Measurements from ENCODE around the gene WFS1.

Gene WFS1

GRCh38 chr4:6322761-6323566, 53.3 kb downstream of the WFS1 start:
- H3K27me3 ChIP-seq (replicated peaks; ENCODE audit: control insufficient read depth, insufficient read depth, low read length, poor library complexity, severe bottlenecking): no peaks in the 10 kb centered on the region
- DNase-seq: no peak

DNA sequence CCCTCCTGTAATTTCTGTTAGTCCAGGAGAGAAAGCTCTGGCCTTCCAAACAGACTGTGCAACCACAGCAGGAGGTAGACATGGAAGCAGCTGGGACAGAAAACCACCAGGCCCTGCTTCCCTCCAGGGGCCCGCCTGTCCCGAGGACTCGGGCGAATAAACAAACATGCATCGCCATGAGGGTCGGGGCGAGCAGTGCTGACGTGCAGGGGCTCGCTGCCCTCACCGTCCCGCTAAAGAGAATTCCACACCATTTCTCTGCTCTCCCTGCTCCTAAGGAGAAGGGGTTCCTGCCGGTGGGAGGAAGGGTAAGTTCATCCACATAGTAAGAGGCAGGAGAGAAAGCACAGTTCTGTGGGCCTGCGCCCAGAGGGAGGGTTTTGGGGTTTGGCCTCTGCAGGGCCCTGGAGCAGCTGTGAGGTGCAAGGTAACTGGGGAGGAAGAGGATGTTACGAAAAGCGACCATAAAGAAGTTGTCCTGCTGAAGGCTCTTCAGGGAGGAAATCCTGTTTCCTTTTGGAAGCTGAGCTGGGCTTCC, 54.9 kb downstream of the WFS1 start:
- Histone ChIP-seq H3K9me3 (ENCODE audit: control insufficient read depth, low read length) (no peaks in the 10 kb centered on the region), H3K4me1 (ENCODE audit: control insufficient read depth, insufficient read depth, low read length, poor library complexity, severe bottlenecking) (peaks cover 3% of the 10 kb centered on the region), H3K27ac (ENCODE audit: insufficient read depth, low read length, poor library complexity, severe bottlenecking) (no peak overlapping the region), H3K4me3 (ENCODE audit: insufficient read depth, low read depth, low read length, poor library complexity, severe bottlenecking) (no peak overlapping the region), H3K36me3 (ENCODE audit: control insufficient read depth, insufficient read depth, low read length) (no peaks in the 10 kb centered on the region), H3K27me3 (replicated peaks; ENCODE audit: control insufficient read depth, insufficient read depth, low read length, poor library complexity, severe bottlenecking) (no peaks in the 10 kb centered on the region)
- no peak for DNase-seq

More at GRCh38 chr4:6322761-6323566, 53.3 kb downstream of the WFS1 start:
- no peaks in the 10 kb centered on the region for H3K9me3 ChIP-seq (ENCODE audit: control insufficient read depth, low read length)
- H3K4me3 ChIP-seq (ENCODE audit: insufficient read depth, low read depth, low read length, poor library complexity, severe bottlenecking): no peak overlapping the region
- no peak overlapping the region for H3K27ac ChIP-seq (ENCODE audit: insufficient read depth, low read length, poor library complexity, severe bottlenecking)
- peaks cover 3% of the 10 kb centered on the region for H3K4me1 ChIP-seq (ENCODE audit: control insufficient read depth, insufficient read depth, low read length, poor library complexity, severe bottlenecking)
- H3K36me3 ChIP-seq (ENCODE audit: control insufficient read depth, insufficient read depth, low read length): no peaks in the 10 kb centered on the region

GRCh38 chr4:6324999-6325787, 55.5 kb downstream of the WFS1 start:
- Histone ChIP-seq H3K4me1 (ENCODE audit: control insufficient read depth, insufficient read depth, low read length, poor library complexity, severe bottlenecking) (peaks cover 3% of the 10 kb centered on the region), H3K4me3 (ENCODE audit: insufficient read depth, low read depth, low read length, poor library complexity, severe bottlenecking) (no peak overlapping the region), H3K27me3 (replicated peaks; ENCODE audit: control insufficient read depth, insufficient read depth, low read length, poor library complexity, severe bottlenecking) (no peaks in the 10 kb centered on the region), H3K27ac (ENCODE audit: insufficient read depth, low read length, poor library complexity, severe bottlenecking) (no peak overlapping the region), H3K36me3 (ENCODE audit: control insufficient read depth, insufficient read depth, low read length) (no peaks in the 10 kb centered on the region), H3K9me3 (ENCODE audit: control insufficient read depth, low read length) (no peaks in the 10 kb centered on the region)
- no peak for DNase-seq

DNA sequence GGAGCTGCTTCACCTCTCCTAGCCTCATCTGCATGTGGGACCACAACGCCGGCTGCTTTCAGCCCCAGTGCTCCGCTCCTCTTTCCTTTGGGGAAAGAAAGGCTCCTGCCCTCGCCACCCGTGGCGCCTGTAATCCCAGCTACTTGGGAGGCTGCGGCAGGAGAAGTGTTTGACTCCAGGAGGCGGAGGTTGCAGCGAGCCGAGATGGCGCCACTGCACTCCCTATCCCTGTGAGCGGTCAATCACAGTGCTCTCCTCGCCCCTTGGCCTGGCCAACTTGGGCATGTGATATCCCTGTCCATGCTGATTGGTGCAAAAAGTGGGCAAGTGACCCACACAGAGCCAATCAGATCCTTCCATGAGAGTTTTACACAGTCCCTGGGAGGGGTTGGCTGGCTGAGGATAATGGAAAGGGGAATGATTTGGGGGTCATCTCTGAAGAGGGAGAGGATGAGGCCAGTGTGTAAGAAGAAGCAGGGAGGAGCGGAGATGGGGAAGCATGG, 56.2 kb downstream of the WFS1 start:
- Histone ChIP-seq H3K4me1 (ENCODE audit: control insufficient read depth, insufficient read depth, low read length, poor library complexity, severe bottlenecking) (peaks cover 3% of the 10 kb centered on the region), H3K27me3 (replicated peaks; ENCODE audit: control insufficient read depth, insufficient read depth, low read length, poor library complexity, severe bottlenecking) (no peaks in the 10 kb centered on the region), H3K9me3 (ENCODE audit: control insufficient read depth, low read length) (no peaks in the 10 kb centered on the region), H3K27ac (ENCODE audit: insufficient read depth, low read length, poor library complexity, severe bottlenecking) (no peak overlapping the region), H3K36me3 (ENCODE audit: control insufficient read depth, insufficient read depth, low read length) (no peaks in the 10 kb centered on the region), H3K4me3 (ENCODE audit: insufficient read depth, low read depth, low read length, poor library complexity, severe bottlenecking) (no peak overlapping the region)
- DNase-seq: no peak

GRCh38 chr4:6326312-6327060, 56.8 kb downstream of the WFS1 start:
- Histone ChIP-seq H3K4me3 (ENCODE audit: insufficient read depth, low read depth, low read length, poor library complexity, severe bottlenecking) (no peak overlapping the region), H3K9me3 (ENCODE audit: control insufficient read depth, low read length) (no peaks in the 10 kb centered on the region), H3K27me3 (replicated peaks; ENCODE audit: control insufficient read depth, insufficient read depth, low read length, poor library complexity, severe bottlenecking) (no peaks in the 10 kb centered on the region), H3K4me1 (ENCODE audit: control insufficient read depth, insufficient read depth, low read length, poor library complexity, severe bottlenecking) (peaks cover 3% of the 10 kb centered on the region), H3K27ac (ENCODE audit: insufficient read depth, low read length, poor library complexity, severe bottlenecking) (no peak overlapping the region), H3K36me3 (ENCODE audit: control insufficient read depth, insufficient read depth, low read length) (no peaks in the 10 kb centered on the region)
- DNase-seq: no peak

- Histone ChIP-seq H3K27me3 (replicated peaks; ENCODE audit: control insufficient read depth, insufficient read depth, low read length, poor library complexity, severe bottlenecking) (no peaks in the 10 kb centered on the region), H3K27ac (ENCODE audit: insufficient read depth, low read length, poor library complexity, severe bottlenecking) (no peak overlapping the region), H3K9me3 (ENCODE audit: control insufficient read depth, low read length) (no peaks in the 10 kb centered on the region)
These were observed 57.7 kb downstream of the WFS1 start for GRCh38 chr4:6327220-6327917.

DNA sequence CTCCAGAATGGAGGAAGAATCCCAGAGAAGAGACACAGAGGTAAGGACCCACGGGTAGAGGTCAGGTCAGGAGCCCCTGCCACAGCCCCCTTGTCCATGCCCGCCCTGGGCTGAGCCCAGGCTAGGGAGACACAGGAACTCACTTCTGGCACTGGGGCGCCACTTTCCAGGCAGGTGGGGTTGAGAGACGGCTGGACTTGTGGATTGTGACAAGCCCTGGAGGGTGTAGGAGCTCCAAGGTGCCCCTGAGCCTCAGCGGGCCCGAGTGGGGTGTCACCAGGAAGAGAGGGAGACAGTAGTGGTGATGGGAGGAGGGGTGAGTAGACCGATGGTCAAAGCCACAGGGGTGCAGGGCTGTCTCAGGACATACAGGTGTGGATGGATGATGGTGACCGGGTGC, 58.9 kb downstream of the WFS1 start:
- no peaks in the 10 kb centered on the region for H3K36me3 ChIP-seq (ENCODE audit: control insufficient read depth, insufficient read depth, low read length)
- no peaks in the 10 kb centered on the region for H3K9me3 ChIP-seq (ENCODE audit: control insufficient read depth, low read length)
- no peak overlapping the region for H3K27ac ChIP-seq (ENCODE audit: insufficient read depth, low read length, poor library complexity, severe bottlenecking)
- H3K27me3 ChIP-seq (replicated peaks; ENCODE audit: control insufficient read depth, insufficient read depth, low read length, poor library complexity, severe bottlenecking): no peaks in the 10 kb centered on the region
- H3K4me1 ChIP-seq (ENCODE audit: control insufficient read depth, insufficient read depth, low read length, poor library complexity, severe bottlenecking): peaks cover 3% of the 10 kb centered on the region
- H3K4me3 ChIP-seq (ENCODE audit: insufficient read depth, low read depth, low read length, poor library complexity, severe bottlenecking): no peak overlapping the region
- DNase-seq: no peak

More at GRCh38 chr4:6327220-6327917, 57.7 kb downstream of the WFS1 start:
- DNase-seq: peak; percentile 50 to 69 (median 63)
- H3K4me1 ChIP-seq (ENCODE audit: control insufficient read depth, insufficient read depth, low read length, poor library complexity, severe bottlenecking): peaks cover 3% of the 10 kb centered on the region
- no peak overlapping the region for H3K4me3 ChIP-seq (ENCODE audit: insufficient read depth, low read depth, low read length, poor library complexity, severe bottlenecking)
- H3K36me3 ChIP-seq (ENCODE audit: control insufficient read depth, insufficient read depth, low read length): no peaks in the 10 kb centered on the region

- no peak overlapping the region for H3K4me3 ChIP-seq (ENCODE audit: insufficient read depth, low read depth, low read length, poor library complexity, severe bottlenecking)
- H3K27me3 ChIP-seq (replicated peaks; ENCODE audit: control insufficient read depth, insufficient read depth, low read length, poor library complexity, severe bottlenecking): no peaks in the 10 kb centered on the region
- no peaks in the 10 kb centered on the region for H3K9me3 ChIP-seq (ENCODE audit: control insufficient read depth, low read length)
- DNase-seq: no peak
- H3K4me1 ChIP-seq (ENCODE audit: control insufficient read depth, insufficient read depth, low read length, poor library complexity, severe bottlenecking): peaks cover 3% of the 10 kb centered on the region
- no peaks in the 10 kb centered on the region for H3K36me3 ChIP-seq (ENCODE audit: control insufficient read depth, insufficient read depth, low read length)
- no peak overlapping the region for H3K27ac ChIP-seq (ENCODE audit: insufficient read depth, low read length, poor library complexity, severe bottlenecking)
These were observed 60.1 kb downstream of the WFS1 start for GRCh38 chr4:6329478-6330383.
